ENCODE measurements around the gene SOX13.

SOX13 gene

GRCh38 chr1:204106825-204107224 lies 33.9 kb downstream of the SOX13 start:
- DNase-seq (ENCODE audit: low spot score) = no peak

- no peak for DNase-seq (ENCODE audit: low spot score)
Measured at GRCh38 chr1:204107892-204108291, 35.0 kb downstream of the SOX13 start.

- no peak for DNase-seq (ENCODE audit: low spot score)
Measured at GRCh38 chr1:204108312-204109141, 35.6 kb downstream of the SOX13 start.

- DNase-seq (ENCODE audit: low spot score) = no peak
Measured at GRCh38 chr1:204110894-204111633, 38.1 kb downstream of the SOX13 start.

DNA sequence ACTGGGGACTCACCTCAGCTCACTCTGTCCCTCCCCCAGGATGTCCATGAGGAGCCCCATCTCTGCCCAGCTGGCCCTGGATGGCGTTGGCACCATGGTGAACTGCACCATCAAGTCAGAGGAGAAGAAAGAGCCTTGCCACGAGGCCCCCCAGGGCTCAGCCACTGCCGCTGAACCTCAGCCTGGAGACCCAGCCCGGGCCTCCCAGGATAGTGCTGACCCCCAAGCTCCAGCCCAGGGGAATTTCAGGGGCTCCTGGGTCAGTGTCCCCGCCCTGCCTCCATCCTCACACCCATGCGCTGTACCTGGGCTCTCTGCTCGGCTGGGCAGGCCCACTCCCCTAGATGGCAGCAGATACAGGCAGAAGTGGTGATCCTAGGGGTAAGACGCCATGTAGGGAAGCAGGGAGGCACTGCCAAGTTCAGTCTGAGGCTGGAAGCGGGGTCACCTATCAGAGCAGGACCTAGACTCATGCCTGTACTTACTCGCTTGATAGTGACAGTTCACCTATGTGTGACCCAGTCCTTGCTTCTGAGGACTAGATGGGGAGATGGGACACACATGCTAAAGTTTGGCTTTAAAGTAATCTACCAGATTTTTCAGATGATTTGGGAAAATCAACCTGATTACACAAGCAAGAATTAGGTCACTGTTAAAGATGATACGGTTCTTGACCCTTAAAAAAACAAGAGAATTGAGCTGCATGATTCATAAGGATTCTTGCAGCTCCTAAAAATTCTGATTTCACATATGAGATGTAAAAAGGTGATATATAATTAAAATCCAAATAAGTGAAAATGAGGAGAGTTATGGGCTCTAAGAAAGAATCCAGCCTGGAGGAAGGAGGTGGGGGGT lies 40.2 kb downstream of the SOX13 start:
- no peak for DNase-seq (ENCODE audit: low spot score)

DNA sequence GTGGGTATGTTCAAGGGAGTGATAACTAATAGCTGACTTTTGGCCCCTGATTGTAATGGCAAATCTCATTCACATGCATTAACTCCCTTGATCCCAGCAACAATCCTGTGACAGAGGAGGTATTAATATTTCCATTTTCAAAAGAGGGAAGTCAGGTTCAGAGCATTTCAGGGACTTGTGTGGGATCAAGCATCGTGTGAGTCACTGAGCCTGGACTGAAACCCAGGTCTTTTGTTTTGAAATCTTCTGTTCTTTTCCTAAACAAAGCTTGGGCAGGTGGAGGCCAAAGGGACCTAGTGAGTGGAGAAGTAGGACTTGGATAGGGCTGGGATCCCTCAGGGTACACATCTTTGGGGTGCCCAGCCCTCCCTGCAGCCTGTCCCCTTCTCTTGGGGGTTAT lies 41.0 kb downstream of the SOX13 start:
- no peak for DNase-seq (ENCODE audit: low spot score)

DNA sequence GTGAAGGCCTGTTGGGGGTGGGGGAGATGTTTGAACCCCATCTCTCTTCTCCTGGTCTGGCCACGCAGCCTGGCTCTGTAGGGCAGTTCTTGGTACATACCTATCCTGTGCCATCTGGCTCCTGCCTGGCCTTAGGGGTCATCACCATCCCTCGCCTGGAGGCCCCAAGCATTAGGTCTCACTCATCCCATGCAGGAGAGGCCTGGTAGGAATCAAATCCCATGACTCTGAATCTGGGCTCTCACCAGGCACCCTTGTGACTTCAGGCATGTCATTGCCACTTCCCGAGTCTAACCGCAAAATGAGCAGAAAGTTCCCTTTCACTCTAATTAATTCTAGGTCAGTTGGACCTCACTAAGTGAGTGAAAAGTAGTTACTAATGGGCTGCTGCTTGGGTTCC lies 41.7 kb downstream of the SOX13 start:
- DNase-seq (ENCODE audit: low spot score) = peak; percentile 13

- no peak for DNase-seq (ENCODE audit: low spot score)
Measured at GRCh38 chr1:204115116-204115515, 42.2 kb downstream of the SOX13 start.

DNA sequence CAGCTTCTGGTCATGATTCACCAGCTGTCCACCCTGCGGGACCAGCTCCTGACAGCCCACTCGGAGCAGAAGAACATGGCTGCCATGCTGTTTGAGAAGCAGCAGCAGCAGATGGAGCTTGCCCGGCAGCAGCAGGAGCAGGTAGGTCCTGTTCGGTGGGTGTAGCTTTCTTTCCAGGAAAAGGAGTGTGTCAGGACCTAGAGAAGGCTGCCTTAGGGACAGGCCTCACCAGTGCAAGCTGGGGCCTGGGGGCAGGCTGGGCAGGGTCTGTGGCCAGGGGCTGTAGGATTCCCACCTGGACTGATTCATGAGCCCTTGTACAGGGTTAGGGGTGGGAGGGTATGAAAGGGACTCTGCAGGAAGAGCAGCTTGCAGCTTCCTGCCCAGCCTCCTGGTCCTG lies 43.6 kb downstream of the SOX13 start:
- DNase-seq (ENCODE audit: low spot score) = no peak

DNA sequence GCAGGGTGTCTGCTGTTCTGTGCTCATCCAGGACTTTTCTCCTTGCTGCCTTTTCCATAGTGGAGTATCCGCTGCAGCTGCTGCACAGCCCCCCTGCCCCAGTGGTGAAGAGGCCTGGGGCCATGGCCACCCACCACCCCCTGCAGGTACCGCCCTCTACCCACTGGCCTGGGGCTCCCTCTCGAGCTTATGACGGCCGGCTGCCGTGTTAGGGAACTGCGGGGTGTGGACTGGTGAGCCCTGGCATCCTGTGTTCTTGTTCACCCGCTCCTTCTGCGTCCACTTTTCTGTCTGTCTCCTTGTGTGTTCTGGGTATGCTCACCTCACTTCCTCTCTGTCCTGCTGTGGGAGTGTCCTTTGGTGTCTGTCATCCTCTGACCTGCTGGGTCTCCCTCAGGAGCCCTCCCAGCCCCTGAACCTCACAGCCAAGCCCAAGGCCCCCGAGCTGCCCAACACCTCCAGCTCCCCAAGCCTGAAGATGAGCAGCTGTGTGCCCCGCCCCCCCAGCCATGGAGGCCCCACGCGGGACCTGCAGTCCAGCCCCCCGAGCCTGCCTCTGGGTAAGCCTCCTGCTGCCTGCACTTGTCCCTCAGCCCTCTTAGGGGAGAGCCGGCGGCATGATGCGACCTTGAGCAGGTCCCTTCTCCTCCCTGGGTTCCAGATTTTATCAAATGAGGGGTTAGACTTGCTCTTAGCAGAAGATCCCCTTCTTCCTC lies 49.1 kb downstream of the SOX13 start:
- DNase-seq (ENCODE audit: low spot score) = no peak

DNA sequence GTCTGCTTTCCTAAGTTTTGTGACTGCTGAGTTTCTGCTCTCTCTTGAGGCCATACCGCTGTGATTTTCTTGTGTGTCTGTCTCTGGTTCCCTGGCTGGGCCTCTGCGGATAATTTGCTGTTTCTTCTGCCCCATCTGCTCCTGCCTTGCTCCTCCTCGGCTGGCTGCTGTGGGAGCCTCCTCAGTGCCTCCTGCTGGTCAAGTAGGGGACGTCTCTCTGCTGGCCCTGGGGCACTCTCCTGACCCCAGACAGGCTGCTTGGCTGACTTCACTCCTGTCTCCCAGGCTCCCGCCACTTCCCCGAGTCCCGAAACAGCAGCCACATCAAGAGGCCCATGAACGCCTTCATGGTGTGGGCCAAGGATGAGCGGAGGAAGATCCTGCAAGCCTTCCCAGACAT lies 50.5 kb downstream of the SOX13 start:
- DNase-seq (ENCODE audit: low spot score) = peak; percentile 17

DNA sequence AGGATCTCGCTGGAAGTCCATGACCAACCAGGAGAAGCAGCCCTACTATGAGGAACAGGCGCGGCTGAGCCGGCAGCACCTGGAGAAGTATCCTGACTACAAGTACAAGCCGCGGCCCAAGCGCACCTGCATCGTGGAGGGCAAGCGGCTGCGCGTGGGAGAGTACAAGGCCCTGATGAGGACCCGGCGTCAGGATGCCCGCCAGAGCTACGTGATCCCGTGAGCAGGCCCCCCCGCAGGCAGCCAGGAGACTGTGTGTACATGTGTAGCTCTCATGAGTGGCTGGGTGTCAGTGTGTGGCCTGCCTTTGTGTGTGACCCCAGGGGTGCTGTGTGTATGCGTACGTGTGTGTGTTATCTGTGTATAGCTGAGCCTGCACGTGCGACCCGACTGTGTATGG lies 51.7 kb downstream of the SOX13 start:
- no peak for DNase-seq (ENCODE audit: low spot score)

GRCh38 chr1:204125759-204126351 lies 52.9 kb downstream of the SOX13 start:
- no peak for DNase-seq (ENCODE audit: low spot score)

GRCh38 chr1:204126386-204126785 lies 53.5 kb downstream of the SOX13 start:
- no peak for DNase-seq (ENCODE audit: low spot score)

DNA sequence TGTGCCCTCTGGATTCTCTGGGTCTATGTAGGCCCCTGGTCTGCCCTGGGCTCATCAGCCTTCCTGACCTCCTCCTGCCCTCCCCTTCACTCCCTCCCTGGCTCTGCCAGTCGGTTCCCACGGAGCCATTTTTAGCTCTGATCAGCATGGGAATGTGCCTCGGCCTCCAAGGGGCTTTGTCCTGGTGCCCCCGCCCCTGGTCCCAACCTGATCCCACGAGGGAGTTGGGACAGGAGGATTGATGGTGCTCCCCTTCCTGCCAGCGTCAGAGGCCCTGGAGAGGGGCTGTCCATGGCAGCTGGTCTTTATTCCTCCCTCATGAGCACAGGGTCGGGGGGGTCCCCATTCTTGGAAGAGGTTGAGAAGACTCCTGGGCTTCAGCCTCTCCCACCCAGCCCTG lies 54.0 kb downstream of the SOX13 start:
- DNase-seq (ENCODE audit: low spot score) = no peak

GRCh38 chr1:204127597-204128242 lies 54.8 kb downstream of the SOX13 start:
- peak; percentile 87 for DNase-seq (ENCODE audit: low spot score)

DNA sequence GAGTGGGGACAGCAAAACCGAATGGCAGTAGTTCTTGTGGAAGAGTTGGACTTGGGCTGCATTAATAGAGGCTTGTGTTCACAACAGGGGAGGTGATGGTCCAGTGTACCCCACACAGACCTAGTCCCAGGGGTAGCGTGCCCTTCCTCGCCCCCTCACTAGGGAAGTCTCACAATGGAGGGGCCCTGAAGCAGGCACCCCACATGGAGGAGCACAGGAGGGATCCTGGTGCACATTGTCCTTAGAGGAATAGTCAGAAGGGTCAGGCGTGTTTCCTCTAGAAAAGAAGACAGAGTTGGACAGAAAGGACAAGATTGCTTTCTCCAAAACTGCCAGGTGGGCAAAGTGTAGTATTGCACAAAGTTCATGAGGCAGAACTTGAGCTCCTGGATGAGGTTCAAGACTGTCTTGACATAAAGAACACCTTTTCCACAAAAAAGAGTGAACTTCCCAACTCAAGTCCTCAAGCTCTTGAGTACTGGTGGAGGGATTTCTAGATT lies 55.6 kb downstream of the SOX13 start:
- no peak for DNase-seq (ENCODE audit: low spot score)

- DNase-seq (ENCODE audit: low spot score) = peak; percentile 75
Measured at GRCh38 chr1:204128964-204129896, 56.3 kb downstream of the SOX13 start.

GRCh38 chr1:204130178-204130577 lies 57.3 kb downstream of the SOX13 start:
- DNase-seq (ENCODE audit: low spot score) = peak; percentile 49

Measured in kidney tubule cell (primary cell).